ENCODE data around the gene BCL3. TPM values are rescaled to one million over a fixed set of nuclear protein-coding genes. Genes with fewer than 3 reads are reported as not detected.
"Not testable (repeated sequence)": the region's sequence is repeated elsewhere in the genome, so short reads cannot be mapped to it uniquely, and the experiment has no call there.

Gene BCL3
- total RNA-seq, 1 donor from 2014 or later, result 68.4 TPM

GRCh38 chr19:44720945-44721344 lies 27.6 kb upstream of the BCL3 start:
- intact Hi-C loops (cut with micrococcal nuclease), result no loop called here

- intact Hi-C loops (cut with micrococcal nuclease), result not testable (repeated sequence)
Observed at GRCh38 chr19:44721369-44721768, 27.1 kb upstream of the BCL3 start.

GRCh38 chr19:44722131-44723121 lies 26.1 kb upstream of the BCL3 start:
- intact Hi-C loops (cut with micrococcal nuclease), result loop anchor here (1.0 kb wide), 1 partner anchor 30 kb away; no protein-coding TSS in a partner anchor

GRCh38 chr19:44723299-44723951 lies 25.1 kb upstream of the BCL3 start:
- intact Hi-C loops (cut with micrococcal nuclease), result loop anchor here (1.0 kb wide), 1 partner anchor 31 kb away; no protein-coding TSS in a partner anchor

GRCh38 chr19:44723952-44724319 lies 24.6 kb upstream of the BCL3 start:
- intact Hi-C loops (cut with micrococcal nuclease), result loop anchor here (1.0 to 2.0 kb wide), 3 partner anchors 29 to 46 kb away; no protein-coding TSS in a partner anchor

- intact Hi-C loops (cut with micrococcal nuclease), result loop anchor here (2.0 kb wide), 1 partner anchor 28 kb away; no protein-coding TSS in a partner anchor
Observed at GRCh38 chr19:44725251-44725650, 23.3 kb upstream of the BCL3 start.

GRCh38 chr19:44725684-44726083 lies 22.8 kb upstream of the BCL3 start:
- intact Hi-C loops (cut with micrococcal nuclease), result loop anchor here (2.0 kb wide), 1 partner anchor 27 kb away; no protein-coding TSS in a partner anchor

- intact Hi-C loops (cut with micrococcal nuclease), result no loop called here
Observed at GRCh38 chr19:44726465-44726864, 22.0 kb upstream of the BCL3 start.

- intact Hi-C loops (cut with micrococcal nuclease), result no loop called here
Observed at GRCh38 chr19:44728178-44728577, 20.3 kb upstream of the BCL3 start.

GRCh38 chr19:44729516-44730033 lies 18.9 kb upstream of the BCL3 start:
- intact Hi-C loops (cut with micrococcal nuclease), result no loop called here

GRCh38 chr19:44731081-44731480 lies 17.4 kb upstream of the BCL3 start:
- intact Hi-C loops (cut with micrococcal nuclease), result no loop called here

- intact Hi-C loops (cut with micrococcal nuclease), result no loop called here
Observed at GRCh38 chr19:44731622-44732021, 16.9 kb upstream of the BCL3 start.

- intact Hi-C loops (cut with micrococcal nuclease), result no loop called here
Observed at GRCh38 chr19:44732235-44733014, 16.1 kb upstream of the BCL3 start.

- intact Hi-C loops (cut with micrococcal nuclease), result no loop called here
Observed at GRCh38 chr19:44734357-44734756, 14.2 kb upstream of the BCL3 start.

GRCh38 chr19:44735011-44735410 lies 13.5 kb upstream of the BCL3 start:
- intact Hi-C loops (cut with micrococcal nuclease), result no loop called here

GRCh38 chr19:44737238-44738071 lies 11.1 kb upstream of the BCL3 start:
- intact Hi-C loops (cut with micrococcal nuclease), result no loop called here

- intact Hi-C loops (cut with micrococcal nuclease), result no loop called here
Observed at GRCh38 chr19:44738136-44738535, 10.4 kb upstream of the BCL3 start.

GRCh38 chr19:44738603-44739558 lies 9.6 kb upstream of the BCL3 start:
- intact Hi-C loops (cut with micrococcal nuclease), result no loop called here

- intact Hi-C loops (cut with micrococcal nuclease), result no loop called here
Observed at GRCh38 chr19:44740351-44740824, 8.1 kb upstream of the BCL3 start.
